OCI-LY7 (cell line): Measurements from ENCODE around the gene PPP2R5C.

Experiments used
- EZH2phosphoT487 ChIP-seq: fragments of 200-600 bp; sonication (generic); IDR thresholded peaks from 2 replicates; pipeline ENCODE4 v1.6.1; 2018; ENCODE audit warnings: low read depth, borderline replicate concordance, mild to moderate bottlenecking, mixed run types, antibody characterized with exemption, low read length, moderate library complexity, mixed read lengths
- TF ChIP-seq, protein P1 (sequence below): fragments of 200-600 bp; sonication (generic); conservative IDR thresholded peaks from 2 replicates; pipeline ENCODE4 v1.5.1; 2014; ENCODE audit warnings: mild to moderate bottlenecking, antibody characterized with exemption, low read length, moderate library complexity, mixed read lengths

DNA sequence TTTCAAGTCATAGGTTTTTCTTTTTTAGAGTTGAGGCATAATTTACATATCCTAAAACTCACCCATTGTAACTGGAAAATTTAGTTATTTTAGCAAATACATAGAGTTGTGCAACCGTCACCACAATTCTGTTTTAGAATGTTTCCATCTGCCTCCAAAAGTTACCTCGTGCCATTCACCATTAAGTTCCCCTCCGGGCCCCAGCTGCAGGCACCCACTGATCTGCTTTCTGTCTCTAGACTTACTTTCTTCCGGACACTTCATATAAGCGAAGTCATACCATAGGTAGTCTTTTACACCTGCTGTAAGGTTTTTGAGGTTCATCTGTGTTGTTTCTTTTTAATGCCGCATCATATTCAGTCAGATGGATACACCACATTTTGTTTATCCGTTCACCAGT lies 28.7 kb downstream of the PPP2R5C start:
- TF ChIP-seq, protein P1, sequence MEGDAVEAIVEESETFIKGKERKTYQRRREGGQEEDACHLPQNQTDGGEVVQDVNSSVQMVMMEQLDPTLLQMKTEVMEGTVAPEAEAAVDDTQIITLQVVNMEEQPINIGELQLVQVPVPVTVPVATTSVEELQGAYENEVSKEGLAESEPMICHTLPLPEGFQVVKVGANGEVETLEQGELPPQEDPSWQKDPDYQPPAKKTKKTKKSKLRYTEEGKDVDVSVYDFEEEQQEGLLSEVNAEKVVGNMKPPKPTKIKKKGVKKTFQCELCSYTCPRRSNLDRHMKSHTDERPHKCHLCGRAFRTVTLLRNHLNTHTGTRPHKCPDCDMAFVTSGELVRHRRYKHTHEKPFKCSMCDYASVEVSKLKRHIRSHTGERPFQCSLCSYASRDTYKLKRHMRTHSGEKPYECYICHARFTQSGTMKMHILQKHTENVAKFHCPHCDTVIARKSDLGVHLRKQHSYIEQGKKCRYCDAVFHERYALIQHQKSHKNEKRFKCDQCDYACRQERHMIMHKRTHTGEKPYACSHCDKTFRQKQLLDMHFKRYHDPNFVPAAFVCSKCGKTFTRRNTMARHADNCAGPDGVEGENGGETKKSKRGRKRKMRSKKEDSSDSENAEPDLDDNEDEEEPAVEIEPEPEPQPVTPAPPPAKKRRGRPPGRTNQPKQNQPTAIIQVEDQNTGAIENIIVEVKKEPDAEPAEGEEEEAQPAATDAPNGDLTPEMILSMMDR = no peak
- no peak for TF ChIP-seq EZH2phosphoT487
